Activated T-cell treated with anti-CD3 and anti-CD28 coated beads, Interleukin-2, amount 50 U/mL, for 4 hours (primary cell): ENCODE results near the gene RCOR3. TPM values are rescaled to one million over a fixed set of nuclear protein-coding genes. Genes with fewer than 3 reads are reported as not detected.
"Not testable (repeated sequence)": the region's sequence is repeated elsewhere in the genome, so short reads cannot be mapped to it uniquely, and the experiment has no call there.

ENCODE experiments used
- ATAC-seq, 2 donors: fragments of 200-7000 bp; cut with Tn5 transposase; one replicate each; pipeline ENCODE4 v1.10.0; 2021
- DNase-seq: peaks from one replicate; pipeline ENCODE4 v3.0.0-alpha.2; 2020
- H3K27me3 Mint-ChIP-seq: one replicate; pipeline ENCODE4 v1.8.0; 2021; ENCODE audit warnings: low read depth, mixed read lengths
- H3K36me3 Mint-ChIP-seq: one replicate; pipeline ENCODE4 v1.8.0; 2022; ENCODE audit warnings: mixed read lengths; ENCODE audit not compliant: insufficient read depth
- H3K4me1 Mint-ChIP-seq: one replicate; pipeline ENCODE4 v1.8.0; 2021; ENCODE audit warnings: low read depth, mixed read lengths
- H3K4me3 Mint-ChIP-seq: one replicate; pipeline ENCODE4 v1.8.0; 2021; ENCODE audit warnings: mild to moderate bottlenecking, moderate library complexity, mixed read lengths
- H3K9me3 Mint-ChIP-seq: one replicate; pipeline ENCODE4 v1.8.0; 2021; ENCODE audit warnings: mixed read lengths
- total RNA-seq, 3 donors: library from RNA; stranded (reverse); gene quantifications; one replicate each; pipeline ENCODE4 v1.2.1, GENCODE V29; 2021

Gene RCOR3
- total RNA-seq, 3 donors from 2014 or later: 23.1 to 25.5 (median 24.5) TPM

DNA sequence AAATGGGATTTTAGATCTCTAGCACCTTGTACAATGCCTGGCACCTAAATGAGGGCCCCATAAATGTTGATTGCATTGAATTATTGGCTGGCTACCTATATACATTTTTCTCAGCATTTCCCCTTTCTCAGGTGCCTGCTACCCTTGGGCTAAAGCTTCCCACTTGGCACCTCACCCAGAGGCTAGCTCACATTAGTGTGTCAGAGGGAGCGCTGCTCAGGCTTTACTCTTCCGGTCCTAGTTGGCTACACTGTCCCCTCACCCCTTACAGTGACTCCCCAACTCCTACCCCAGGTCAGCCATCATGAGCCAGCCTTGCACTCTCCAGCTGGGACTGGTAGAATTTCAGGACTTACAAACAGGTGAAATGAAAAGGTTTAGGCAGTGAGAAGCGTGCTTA is 77.0 kb downstream of the RCOR3 start:
- no peaks in the 10 kb centered on the region for H3K9me3 Mint-ChIP-seq
- H3K36me3 Mint-ChIP-seq: peaks cover 3% of the 10 kb centered on the region
- ATAC-seq: no peak
- H3K27me3 Mint-ChIP-seq: no peaks in the 10 kb centered on the region
- peaks cover 95% of the 10 kb centered on the region for H3K4me1 Mint-ChIP-seq
- DNase-seq: no peak
- peak overlapping the region; percentile 62 for H3K4me3 Mint-ChIP-seq

- ATAC-seq: no peak
- Mint-ChIP-seq H3K4me1 (peaks cover 95% of the 10 kb centered on the region), H3K36me3 (peaks cover 3% of the 10 kb centered on the region), H3K9me3 (no peaks in the 10 kb centered on the region), H3K27me3 (no peaks in the 10 kb centered on the region), H3K4me3 (no peak overlapping the region)
- DNase-seq: no peak
Measured at GRCh38 chr1:211336775-211337174, 77.6 kb downstream of the RCOR3 start.

DNA sequence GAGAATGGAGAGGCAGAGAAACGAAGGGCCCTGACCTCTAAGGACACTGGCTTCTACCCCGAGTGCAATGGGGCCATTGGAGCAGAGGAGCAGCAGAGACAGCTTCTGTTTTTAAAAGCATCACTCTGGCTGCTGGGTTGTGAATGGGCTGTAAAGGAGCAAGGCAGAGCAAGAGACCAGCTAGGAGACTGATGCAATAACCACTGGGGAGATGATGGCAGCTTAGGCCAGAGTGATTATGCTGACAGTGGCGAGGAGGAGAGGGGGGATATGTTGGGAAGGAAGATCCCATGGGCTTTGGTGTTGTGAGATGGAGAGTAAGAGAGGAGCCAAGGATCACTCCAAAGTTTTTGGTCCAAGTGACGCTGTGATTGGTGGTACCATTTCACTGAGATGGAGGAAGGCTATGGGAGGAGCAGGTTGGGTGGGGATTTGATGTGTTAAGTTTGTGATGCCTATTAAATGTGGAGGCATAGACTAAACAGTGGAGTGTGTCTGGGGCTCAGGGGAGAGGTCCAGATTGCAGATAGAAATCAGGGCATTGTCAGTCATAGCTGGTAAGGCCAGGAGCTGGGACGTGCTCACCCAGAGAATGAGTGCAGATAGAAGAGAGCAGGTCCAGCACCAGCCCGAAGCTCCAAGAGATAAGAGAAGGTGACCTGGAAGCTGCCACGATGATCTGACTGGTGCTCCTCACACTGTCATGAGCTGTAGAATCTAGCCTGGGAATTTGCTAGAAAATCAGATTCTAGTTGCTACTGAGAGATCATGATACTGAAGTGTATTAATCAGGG is 78.5 kb downstream of the RCOR3 start:
- ATAC-seq: no peak

GRCh38 chr1:211338224-211338620 is 79.1 kb downstream of the RCOR3 start:
- DNase-seq: no peak
- Mint-ChIP-seq H3K4me3 (no peak overlapping the region), H3K27me3 (no peaks in the 10 kb centered on the region), H3K4me1 (peaks cover 92% of the 10 kb centered on the region), H3K36me3 (peaks cover 3% of the 10 kb centered on the region), H3K9me3 (no peaks in the 10 kb centered on the region)
- no peak for ATAC-seq

More for the DNA sequence above, 78.5 kb downstream of the RCOR3 start:
- peaks cover 92% of the 10 kb centered on the region for H3K4me1 Mint-ChIP-seq
- H3K27me3 Mint-ChIP-seq: no peaks in the 10 kb centered on the region
- no peaks in the 10 kb centered on the region for H3K9me3 Mint-ChIP-seq
- no peak for DNase-seq
- no peak overlapping the region for H3K4me3 Mint-ChIP-seq
- H3K36me3 Mint-ChIP-seq: peaks cover 3% of the 10 kb centered on the region

- Mint-ChIP-seq H3K9me3 (no peaks in the 10 kb centered on the region), H3K27me3 (no peaks in the 10 kb centered on the region), H3K36me3 (peaks cover 3% of the 10 kb centered on the region), H3K4me3 (peak overlapping the region; percentile 17), H3K4me1 (peaks cover 95% of the 10 kb centered on the region)
- no peak for DNase-seq
- ATAC-seq: peak in 1 of 2 donors; percentile 18
Measured at GRCh38 chr1:211339631-211340041, 80.5 kb downstream of the RCOR3 start.

DNA sequence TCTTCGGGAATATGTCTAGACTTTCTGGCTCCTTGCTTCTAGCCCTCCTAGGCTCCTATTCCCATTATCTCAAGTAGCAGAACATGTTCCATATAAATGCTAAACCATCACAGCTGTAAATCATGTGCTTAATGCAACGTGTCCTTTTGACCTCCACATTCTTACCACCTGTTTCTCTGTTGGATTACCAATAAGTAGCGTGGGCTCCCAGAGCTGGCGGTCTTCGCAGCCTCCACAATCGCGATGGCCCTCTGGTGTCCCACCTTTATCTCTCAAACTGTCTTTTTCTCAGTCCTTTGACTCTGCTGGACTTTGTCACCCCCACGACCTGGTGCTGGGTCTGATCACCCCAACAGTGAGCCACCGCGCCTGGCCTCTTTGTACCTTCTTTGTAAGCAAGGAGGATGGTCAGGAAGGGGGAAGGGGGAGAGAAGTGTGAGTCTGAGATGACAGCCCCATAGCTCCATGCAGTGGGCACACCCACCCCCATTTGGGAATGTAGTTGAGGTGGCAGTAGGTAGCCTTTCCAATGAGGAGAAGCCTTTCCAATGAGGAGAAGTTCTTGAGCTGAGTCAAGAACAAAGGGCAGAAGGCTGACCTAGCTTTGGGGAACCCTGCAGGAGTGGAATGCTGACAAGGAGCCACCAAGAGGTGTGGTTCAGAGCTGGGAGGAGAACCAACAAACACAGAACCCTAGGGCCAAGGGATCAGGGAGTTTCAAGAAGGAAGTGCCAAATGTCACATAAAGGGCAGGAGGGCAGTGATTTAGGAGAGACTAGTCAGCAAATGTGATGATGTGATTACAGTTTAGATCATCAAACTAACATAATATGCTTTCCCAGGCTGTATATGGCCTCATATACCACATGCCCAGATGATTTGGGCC is 81.7 kb downstream of the RCOR3 start:
- ATAC-seq (no peak), DNase-seq (no peak)
- Mint-ChIP-seq H3K4me1 (peaks cover 91% of the 10 kb centered on the region), H3K27me3 (no peaks in the 10 kb centered on the region), H3K9me3 (no peaks in the 10 kb centered on the region), H3K4me3 (no peak overlapping the region), H3K36me3 (peaks cover 3% of the 10 kb centered on the region)

GRCh38 chr1:211341999-211342398 is 82.8 kb downstream of the RCOR3 start:
- no peak for DNase-seq
- no peaks in the 10 kb centered on the region for H3K27me3 Mint-ChIP-seq
- H3K36me3 Mint-ChIP-seq: peaks cover 3% of the 10 kb centered on the region
- no peaks in the 10 kb centered on the region for H3K9me3 Mint-ChIP-seq
- H3K4me3 Mint-ChIP-seq: no peak overlapping the region
- ATAC-seq: no peak
- peaks cover 91% of the 10 kb centered on the region for H3K4me1 Mint-ChIP-seq

DNA sequence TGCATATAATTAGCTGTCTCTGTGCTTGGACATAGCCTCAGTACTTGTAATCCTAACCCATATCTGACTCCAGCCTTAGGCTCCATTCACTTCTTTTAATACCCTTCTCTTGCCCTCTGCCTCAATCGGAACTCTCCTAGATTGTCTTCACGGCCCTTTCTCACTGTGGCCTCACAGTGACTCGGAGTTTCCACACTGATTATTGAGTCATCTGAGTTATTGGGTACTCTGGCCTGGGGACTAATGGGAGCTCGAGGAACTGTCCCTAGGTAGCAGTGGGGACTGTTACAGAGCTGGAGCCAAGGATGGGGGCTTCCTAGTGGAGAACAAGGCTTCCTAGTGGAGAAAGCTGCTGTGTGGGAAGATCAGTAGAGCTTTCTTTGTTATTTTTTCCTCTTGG is 84.4 kb downstream of the RCOR3 start:
- H3K4me1 Mint-ChIP-seq: peaks cover 88% of the 10 kb centered on the region
- DNase-seq: no peak
- no peaks in the 10 kb centered on the region for H3K9me3 Mint-ChIP-seq
- no peaks in the 10 kb centered on the region for H3K36me3 Mint-ChIP-seq
- no peaks in the 10 kb centered on the region for H3K27me3 Mint-ChIP-seq
- H3K4me3 Mint-ChIP-seq: no peak overlapping the region
- no peak for ATAC-seq

DNA sequence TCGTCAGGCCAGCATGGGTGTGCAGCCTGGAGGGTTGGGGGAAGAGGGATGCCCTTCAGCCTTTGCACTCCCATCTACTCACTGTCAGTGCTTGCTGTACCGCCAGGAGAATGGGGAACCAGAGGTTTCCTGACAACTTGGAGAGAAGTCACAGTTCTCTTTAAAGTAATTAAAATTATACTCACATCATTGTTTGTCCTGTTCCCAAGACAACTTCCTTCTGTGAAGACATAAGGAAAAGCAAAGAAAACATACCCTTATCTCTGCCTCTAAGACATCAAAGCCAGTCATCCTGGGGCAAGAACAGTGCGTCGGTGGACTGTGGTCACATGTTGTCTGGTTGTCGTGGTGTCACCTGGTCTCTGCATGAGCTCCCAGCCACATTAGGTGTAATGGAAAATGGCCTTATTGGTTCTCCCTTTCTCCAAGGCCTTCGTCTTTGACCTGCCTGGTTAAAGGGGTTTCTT is 85.0 kb downstream of the RCOR3 start:
- H3K9me3 Mint-ChIP-seq: no peaks in the 10 kb centered on the region
- H3K4me1 Mint-ChIP-seq: peaks cover 87% of the 10 kb centered on the region
- ATAC-seq: peak in 1 of 2 donors; percentile 47
- no peaks in the 10 kb centered on the region for H3K36me3 Mint-ChIP-seq
- no peak overlapping the region for H3K4me3 Mint-ChIP-seq
- no peak for DNase-seq
- no peaks in the 10 kb centered on the region for H3K27me3 Mint-ChIP-seq

- Mint-ChIP-seq H3K4me3 (no peak overlapping the region), H3K9me3 (no peaks in the 10 kb centered on the region), H3K27me3 (no peaks in the 10 kb centered on the region), H3K36me3 (no peaks in the 10 kb centered on the region), H3K4me1 (peaks cover 88% of the 10 kb centered on the region)
- DNase-seq (no peak), ATAC-seq (no peak)
Measured at GRCh38 chr1:211345719-211346118, 86.6 kb downstream of the RCOR3 start.

DNA sequence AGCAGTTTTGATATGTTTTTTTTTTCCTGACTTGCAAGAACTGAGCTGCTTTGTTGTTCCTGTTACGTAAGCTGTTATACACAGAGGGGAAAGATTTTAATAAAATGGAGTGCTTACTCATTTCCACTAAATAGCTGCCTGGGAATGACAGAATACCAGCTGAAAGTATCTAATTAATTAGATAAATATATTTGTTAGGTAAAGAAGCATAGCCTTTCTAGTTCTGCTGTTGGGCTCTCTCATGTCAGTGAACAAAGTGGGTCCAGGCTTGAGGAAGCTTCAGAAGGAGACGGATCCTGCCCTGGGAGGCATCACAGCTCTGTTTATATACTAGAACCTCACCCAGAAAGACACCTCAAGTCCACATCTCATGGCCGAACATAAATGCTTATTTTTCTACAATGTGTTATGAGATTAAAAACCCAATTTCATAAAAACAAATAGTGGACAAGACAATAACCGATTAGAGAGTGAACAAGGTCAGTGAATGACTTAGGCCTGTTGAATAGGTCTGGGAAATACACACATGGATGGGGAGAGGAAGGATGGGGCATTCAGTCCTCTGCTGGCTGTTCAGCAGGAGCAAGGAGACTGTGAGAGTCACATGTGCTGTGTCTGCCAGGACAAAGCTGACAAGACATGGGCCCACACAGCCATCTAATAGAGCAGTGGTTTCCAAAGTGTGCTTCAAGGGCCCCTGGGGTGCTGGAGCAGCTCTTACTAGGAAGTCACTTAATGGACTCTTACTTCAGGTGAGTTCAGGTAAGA is 88.1 kb downstream of the RCOR3 start:
- H3K4me1 Mint-ChIP-seq: peaks cover 89% of the 10 kb centered on the region
- DNase-seq (no peak), ATAC-seq (no peak)
- H3K27me3 Mint-ChIP-seq: no peaks in the 10 kb centered on the region
- H3K9me3 Mint-ChIP-seq: peaks cover 7% of the 10 kb centered on the region
- H3K36me3 Mint-ChIP-seq: peaks cover 5% of the 10 kb centered on the region
- no peak overlapping the region for H3K4me3 Mint-ChIP-seq

- Mint-ChIP-seq H3K36me3 (peaks cover 8% of the 10 kb centered on the region), H3K4me3 (no peak overlapping the region), H3K4me1 (peaks cover 90% of the 10 kb centered on the region), H3K9me3 (peaks cover 7% of the 10 kb centered on the region), H3K27me3 (no peaks in the 10 kb centered on the region)
- DNase-seq: no peak
- no peak for ATAC-seq
Measured at GRCh38 chr1:211348547-211348946, 89.4 kb downstream of the RCOR3 start.

DNA sequence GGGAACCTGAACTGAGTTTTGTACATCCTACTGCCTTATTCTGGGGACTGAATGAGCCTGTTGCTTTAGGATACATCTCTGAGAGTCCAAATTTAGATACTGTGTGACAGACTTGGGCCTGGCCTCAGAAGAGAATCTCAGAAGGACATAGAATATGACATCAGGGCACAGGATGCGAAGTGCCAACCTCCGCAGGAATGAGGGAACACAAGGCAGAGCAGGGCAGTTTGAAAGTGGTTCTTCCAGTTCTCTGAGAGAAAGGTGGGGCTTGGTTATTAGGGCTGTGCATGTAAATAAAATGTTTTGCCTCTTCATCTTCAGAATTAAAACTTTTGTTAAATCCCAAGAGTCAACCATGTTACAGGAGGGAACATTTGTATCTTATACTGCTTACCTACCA is 90.6 kb downstream of the RCOR3 start:
- no peaks in the 10 kb centered on the region for H3K27me3 Mint-ChIP-seq
- ATAC-seq (no peak), DNase-seq (no peak)
- peaks cover 90% of the 10 kb centered on the region for H3K4me1 Mint-ChIP-seq
- H3K4me3 Mint-ChIP-seq: no peak overlapping the region
- H3K9me3 Mint-ChIP-seq: peaks cover 7% of the 10 kb centered on the region
- H3K36me3 Mint-ChIP-seq: peaks cover 8% of the 10 kb centered on the region

DNA sequence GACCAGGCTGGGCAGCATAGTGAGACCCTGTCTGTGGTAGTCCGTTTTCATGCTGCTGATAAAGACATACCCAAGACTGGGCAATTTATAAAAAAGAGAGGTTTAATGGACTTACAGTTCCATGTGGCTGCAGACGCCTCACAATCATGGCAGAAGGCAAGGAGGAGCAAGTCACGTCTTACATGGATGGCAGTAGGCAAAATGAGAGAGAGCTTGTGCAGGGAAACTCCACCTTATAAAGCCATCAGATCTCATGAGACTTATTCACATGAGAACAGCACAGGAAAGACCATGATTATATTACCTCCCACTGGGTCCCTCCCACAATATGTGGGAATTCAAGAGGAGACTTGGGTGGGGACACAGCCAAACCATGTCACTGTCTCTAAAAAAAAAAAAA is 92.9 kb downstream of the RCOR3 start:
- H3K4me1 Mint-ChIP-seq: peaks cover 91% of the 10 kb centered on the region

More for the DNA sequence above, 92.9 kb downstream of the RCOR3 start:
- H3K27me3 Mint-ChIP-seq, H3K9me3 Mint-ChIP-seq, ATAC-seq, H3K4me3 Mint-ChIP-seq, DNase-seq: not testable (repeated sequence)
- H3K36me3 Mint-ChIP-seq: peaks cover 21% of the 10 kb centered on the region
